IPS DF 6.9 (cell line): ENCODE data around the gene SLC11A2.

Experiments
- DNase-seq: peaks from one replicate; pipeline ENCODE4 v3.0.0-alpha.2; 2013; ENCODE audit warnings: low read depth, low spot score
- H3K27ac ChIP-seq: one replicate; pipeline ENCODE4 v1.5.1; 2013; ENCODE audit warnings: low read length, control low read depth
- H3K27me3 ChIP-seq: 2 replicates; pipeline ENCODE4 v1.6.1; 2013; ENCODE audit warnings: mild to moderate bottlenecking, low read length; ENCODE audit not compliant: control insufficient read depth, insufficient read depth
- H3K36me3 ChIP-seq: 2 replicates; pipeline ENCODE4 v1.6.1; 2013; ENCODE audit warnings: low read length; ENCODE audit not compliant: control insufficient read depth, insufficient read depth
- H3K4me1 ChIP-seq: 2 replicates; pipeline ENCODE4 v1.6.1; 2013; ENCODE audit warnings: low read length; ENCODE audit not compliant: control insufficient read depth, insufficient read depth
- H3K4me3 ChIP-seq: 2 replicates; pipeline ENCODE4 v1.5.1; 2013; ENCODE audit warnings: mild to moderate bottlenecking, low read length
- H3K9me3 ChIP-seq: 2 replicates; pipeline ENCODE4 v1.6.1; 2013; ENCODE audit warnings: low read length, inconsistent platforms; ENCODE audit not compliant: control insufficient read depth, insufficient read depth
- WGBS: extraction: QIAGEN DNeasy Blood & Tissue Kit; methylation state at CpG from one replicate; pipeline ENCODE4 v1.1.7; 2013; ENCODE audit warnings: mixed read lengths, missing lambda C conversion rate; ENCODE audit not compliant: insufficient read length, insufficient coverage; 5-methylcytosine and 5-hydroxymethylcytosine counted together

The SLC11A2 gene

GRCh38 chr12:50951112-50951511, 75.1 kb downstream of the SLC11A2 start:
- no peaks in the 10 kb centered on the region for H3K4me1 ChIP-seq
- H3K36me3 ChIP-seq, result no peaks in the 10 kb centered on the region
- no peak overlapping the region for H3K27ac ChIP-seq
- DNase-seq, result no peak
- H3K4me3 ChIP-seq, result no peak overlapping the region
- no peaks in the 10 kb centered on the region for H3K27me3 ChIP-seq
- no peaks in the 10 kb centered on the region for H3K9me3 ChIP-seq
- WGBS, result no CpG with 5 or more reads among the region's 2 CpGs

GRCh38 chr12:50949801-50950302, 76.3 kb downstream of the SLC11A2 start:
- no CpG with 5 or more reads among the region's 4 CpGs for WGBS
- H3K27ac ChIP-seq, result no peak overlapping the region

GRCh38 chr12:50948798-50949197, 77.4 kb downstream of the SLC11A2 start:
- Histone ChIP-seq H3K36me3 (no peaks in the 10 kb centered on the region), H3K4me3 (no peak overlapping the region), H3K27me3 (no peaks in the 10 kb centered on the region), H3K9me3 (no peaks in the 10 kb centered on the region), H3K4me1 (no peaks in the 10 kb centered on the region), H3K27ac (no peak overlapping the region)
- no CpG with 5 or more reads among the region's 4 CpGs for WGBS
- DNase-seq, result no peak

More at GRCh38 chr12:50949801-50950302, 76.3 kb downstream of the SLC11A2 start:
- H3K36me3 ChIP-seq, result no peaks in the 10 kb centered on the region
- H3K4me1 ChIP-seq, result no peaks in the 10 kb centered on the region
- no peak overlapping the region for H3K4me3 ChIP-seq
- H3K27me3 ChIP-seq, result no peaks in the 10 kb centered on the region
- DNase-seq, result no peak
- H3K9me3 ChIP-seq, result no peaks in the 10 kb centered on the region

GRCh38 chr12:50947933-50948626, 78.1 kb downstream of the SLC11A2 start:
- Histone ChIP-seq H3K4me1 (no peaks in the 10 kb centered on the region), H3K27me3 (no peaks in the 10 kb centered on the region), H3K4me3 (no peak overlapping the region), H3K27ac (no peak overlapping the region), H3K36me3 (no peaks in the 10 kb centered on the region), H3K9me3 (no peaks in the 10 kb centered on the region)
- WGBS, result no CpG with 5 or more reads among the region's 3 CpGs
- no peak for DNase-seq

GRCh38 chr12:50937653-50938052, 88.5 kb downstream of the SLC11A2 start:
- Histone ChIP-seq H3K4me1 (no peaks in the 10 kb centered on the region), H3K4me3 (no peak overlapping the region), H3K27ac (no peak overlapping the region), H3K36me3 (no peaks in the 10 kb centered on the region), H3K9me3 (no peaks in the 10 kb centered on the region), H3K27me3 (no peaks in the 10 kb centered on the region)
- no peak for DNase-seq
- no CpG with 5 or more reads among the region's 1 CpG for WGBS

- no peaks in the 10 kb centered on the region for H3K27me3 ChIP-seq
- no peaks in the 10 kb centered on the region for H3K4me1 ChIP-seq
- DNase-seq, result no peak
- H3K36me3 ChIP-seq, result no peaks in the 10 kb centered on the region
- no peaks in the 10 kb centered on the region for H3K9me3 ChIP-seq
- H3K27ac ChIP-seq, result no peak overlapping the region
- no peak overlapping the region for H3K4me3 ChIP-seq
- no CpG with 5 or more reads among the region's 9 CpGs for WGBS
Observed at GRCh38 chr12:50936821-50937530, 89.2 kb downstream of the SLC11A2 start.

- H3K4me3 ChIP-seq, result no peak overlapping the region
- DNase-seq, result no peak
- H3K9me3 ChIP-seq, result no peaks in the 10 kb centered on the region
- H3K4me1 ChIP-seq, result no peaks in the 10 kb centered on the region
- H3K36me3 ChIP-seq, result no peaks in the 10 kb centered on the region
- WGBS, result no CpG with 5 or more reads among the region's 6 CpGs
- H3K27me3 ChIP-seq, result no peaks in the 10 kb centered on the region
- no peak overlapping the region for H3K27ac ChIP-seq
Observed at GRCh38 chr12:50934981-50935807, 91.0 kb downstream of the SLC11A2 start.

GRCh38 chr12:50934371-50934851, 91.8 kb downstream of the SLC11A2 start:
- no peaks in the 10 kb centered on the region for H3K4me1 ChIP-seq
- DNase-seq, result no peak
- H3K4me3 ChIP-seq, result no peak overlapping the region
- H3K9me3 ChIP-seq, result no peaks in the 10 kb centered on the region
- no peaks in the 10 kb centered on the region for H3K27me3 ChIP-seq
- no peaks in the 10 kb centered on the region for H3K36me3 ChIP-seq
- H3K27ac ChIP-seq, result no peak overlapping the region
- no CpG with 5 or more reads among the region's 3 CpGs for WGBS

GRCh38 chr12:50933459-50934124, 92.6 kb downstream of the SLC11A2 start:
- WGBS, result no CpG with 5 or more reads among the region's 2 CpGs
- Histone ChIP-seq H3K36me3 (no peaks in the 10 kb centered on the region), H3K27ac (no peak overlapping the region), H3K27me3 (no peaks in the 10 kb centered on the region), H3K9me3 (no peaks in the 10 kb centered on the region), H3K4me1 (no peaks in the 10 kb centered on the region), H3K4me3 (no peak overlapping the region)
- DNase-seq, result no peak

- H3K36me3 ChIP-seq, result no peaks in the 10 kb centered on the region
- H3K4me3 ChIP-seq, result no peak overlapping the region
- no peaks in the 10 kb centered on the region for H3K4me1 ChIP-seq
- no peaks in the 10 kb centered on the region for H3K9me3 ChIP-seq
- no peak overlapping the region for H3K27ac ChIP-seq
- WGBS, result no CpG with 5 or more reads among the region's 2 CpGs
- no peaks in the 10 kb centered on the region for H3K27me3 ChIP-seq
- DNase-seq, result no peak
Observed at GRCh38 chr12:50932787-50933280, 93.3 kb downstream of the SLC11A2 start.
